ENCODE measurements around the gene TMEM184C. TPM values are rescaled to one million over a fixed set of nuclear protein-coding genes. Genes with fewer than 3 reads are reported as not detected.

Gene TMEM184C
- total RNA-seq, 4 donors from 2014 or later = 15.4 to 22.1 (median 16.6) TPM

DNA sequence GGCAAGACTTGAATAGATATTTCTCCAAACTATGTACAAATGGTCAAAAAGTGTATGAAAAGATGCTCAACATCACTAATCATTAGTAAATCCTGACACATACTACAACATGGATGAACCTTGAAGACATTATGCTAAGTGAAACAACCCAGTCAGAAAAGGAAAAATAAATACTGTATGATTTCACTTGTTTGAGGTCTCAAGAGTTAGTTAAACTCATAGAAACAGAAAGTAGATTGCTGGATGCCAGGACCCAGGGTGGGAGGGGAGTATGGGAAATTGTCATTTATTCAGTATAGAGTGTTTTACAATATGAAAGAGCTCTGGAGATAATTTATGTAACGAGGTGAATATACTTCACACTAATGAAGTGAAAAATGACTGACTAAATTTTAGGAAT lies 34.4 kb downstream of the TMEM184C start:
- H3K36me3 ChIP-seq = peaks cover 8 to 48% (median 25%) of the 10 kb centered on the region in 4 donors
- peaks cover under 1 to 3% (median 2%) of the 10 kb centered on the region in 4 donors for H3K4me1 ChIP-seq
- H3K27me3 ChIP-seq = no peaks in the 10 kb centered on the region
- no peak overlapping the region for H3K4me3 ChIP-seq
- intact Hi-C loops (cut with DNase I) = no loop called here
- TF ChIP-seq EP300 (IDR thresholded peaks at IDR 0.05) (no peak), POLR2A (IDR thresholded peaks at IDR 0.05; ENCODE audit: low read depth) (no peak), POLR2AphosphoS5 (IDR thresholded peaks at IDR 0.05) (no peak)
- no peak for DNase-seq (ENCODE audit: extremely low spot score)
- H3K9me3 ChIP-seq = no peaks in the 10 kb centered on the region
- 88% methylated on average over 1 of the region's 1 CpG for WGBS
- no peak overlapping the region for H3K27ac ChIP-seq (replicated peaks in 1 of 4)

- WGBS = 92% methylated on average over 2 of the region's 2 CpGs
- Histone ChIP-seq H3K4me1 (no peaks in the 10 kb centered on the region), H3K9me3 (no peaks in the 10 kb centered on the region), H3K4me3 (no peak overlapping the region), H3K27ac (replicated peaks in 1 of 4) (no peak overlapping the region), H3K27me3 (no peaks in the 10 kb centered on the region), H3K36me3 (peaks cover 16 to 80% (median 51%) of the 10 kb centered on the region in 4 donors)
- no peak for DNase-seq (ENCODE audit: extremely low spot score)
- TF ChIP-seq POLR2A (IDR thresholded peaks at IDR 0.05; ENCODE audit: low read depth) = no peak
- no peak for TF ChIP-seq POLR2AphosphoS5 (IDR thresholded peaks at IDR 0.05)
- TF ChIP-seq EP300 (IDR thresholded peaks at IDR 0.05) = no peak
- TF ChIP-seq CTCF (IDR thresholded peaks at IDR 0.05) = no peak
- intact Hi-C loops (cut with DNase I) = no loop called here
These were observed 38.4 kb downstream of the TMEM184C start for GRCh38 chr4:147655639-147656038.

- WGBS = 90% methylated on average over 4 of the region's 4 CpGs
- Histone ChIP-seq H3K4me1 (no peaks in the 10 kb centered on the region), H3K27ac (replicated peaks in 1 of 4) (no peak overlapping the region), H3K4me3 (no peak overlapping the region), H3K27me3 (no peaks in the 10 kb centered on the region), H3K9me3 (no peaks in the 10 kb centered on the region), H3K36me3 (peaks cover 23 to 85% (median 58%) of the 10 kb centered on the region in 4 donors)
- intact Hi-C loops (cut with DNase I) = no loop called here
- no peak for DNase-seq (ENCODE audit: extremely low spot score)
- TF ChIP-seq POLR2AphosphoS5 (IDR thresholded peaks at IDR 0.05) = no peak
- TF ChIP-seq CTCF (IDR thresholded peaks at IDR 0.05) = no peak
- TF ChIP-seq EP300 (IDR thresholded peaks at IDR 0.05) = no peak
These were observed 41.3 kb downstream of the TMEM184C start for GRCh38 chr4:147658501-147658900.

DNA sequence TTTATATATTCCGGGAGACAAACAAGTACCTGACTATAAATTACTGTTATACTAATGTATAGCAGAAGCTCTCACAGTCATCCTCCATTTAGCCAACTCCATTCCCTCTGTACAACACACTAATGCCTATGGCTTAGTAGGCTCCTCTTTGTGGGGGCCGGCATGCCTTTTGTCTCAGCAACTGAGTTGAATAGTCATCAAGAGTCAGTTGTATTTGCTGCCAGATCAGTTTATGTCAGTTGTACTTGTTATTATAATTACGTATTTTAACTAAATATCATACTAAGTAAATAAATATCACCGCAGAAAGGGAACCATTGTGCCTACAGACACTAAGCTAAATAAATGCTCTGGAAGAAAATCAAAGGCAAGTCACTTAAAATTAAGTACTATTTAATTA lies 56.9 kb downstream of the TMEM184C start:
- DNase-seq (ENCODE audit: extremely low spot score) = no peak
- peaks cover 0 to 14% (median 8%) of the 10 kb centered on the region in 4 donors for H3K36me3 ChIP-seq
- no peak overlapping the region for H3K4me3 ChIP-seq
- no peaks in the 10 kb centered on the region for H3K9me3 ChIP-seq
- no peaks in the 10 kb centered on the region for H3K4me1 ChIP-seq
- H3K27me3 ChIP-seq = no peaks in the 10 kb centered on the region
- no peak for TF ChIP-seq CTCF (IDR thresholded peaks at IDR 0.05)
- TF ChIP-seq EP300 (IDR thresholded peaks at IDR 0.05) = no peak
- no peak for TF ChIP-seq POLR2AphosphoS5 (IDR thresholded peaks at IDR 0.05)
- no peak for TF ChIP-seq POLR2A (IDR thresholded peaks at IDR 0.05; ENCODE audit: low read depth)
- no peak overlapping the region for H3K27ac ChIP-seq (replicated peaks in 1 of 4)
- intact Hi-C loops (cut with DNase I) = no loop called here
- WGBS = 82% methylated on average over 4 of the region's 4 CpGs

- H3K27ac ChIP-seq (replicated peaks in 1 of 4) = no peak overlapping the region
- H3K36me3 ChIP-seq = peaks cover 0 to 18% (median 10%) of the 10 kb centered on the region in 4 donors
- H3K9me3 ChIP-seq = no peaks in the 10 kb centered on the region
- no peak overlapping the region for H3K4me3 ChIP-seq
- TF ChIP-seq POLR2A (IDR thresholded peaks at IDR 0.05; ENCODE audit: low read depth) (no peak), POLR2AphosphoS5 (IDR thresholded peaks at IDR 0.05) (no peak), CTCF (IDR thresholded peaks at IDR 0.05) (no peak), EP300 (IDR thresholded peaks at IDR 0.05) (no peak)
- no peak for DNase-seq (ENCODE audit: extremely low spot score)
- H3K4me1 ChIP-seq = no peaks in the 10 kb centered on the region
- 97% methylated on average over 1 of the region's 1 CpG for WGBS
- intact Hi-C loops (cut with DNase I) = no loop called here
- no peaks in the 10 kb centered on the region for H3K27me3 ChIP-seq
These were observed 57.3 kb downstream of the TMEM184C start for GRCh38 chr4:147674496-147674895.

All from esophagus muscularis mucosa (tissue), 4 donors.